GM19397 (cell line): ENCODE data around the gene MGMT.

Experiments used
- ATAC-seq: cut with Tn5 transposase; IDR thresholded peaks from one replicate; pipeline ENCODE4 v1.9.1; 2021; ENCODE audit warnings: mild to moderate bottlenecking, moderate library complexity; ENCODE audit not compliant: unreplicated experiment

The MGMT gene

GRCh38 chr10:129704225-129704624 is 237.2 kb downstream of the MGMT start:
- ATAC-seq = no peak

- ATAC-seq = no peak
Observed at GRCh38 chr10:129704786-129705525, 237.9 kb downstream of the MGMT start.

GRCh38 chr10:129705676-129706075 is 238.6 kb downstream of the MGMT start:
- no peak for ATAC-seq

GRCh38 chr10:129706081-129706480 is 239.0 kb downstream of the MGMT start:
- ATAC-seq = no peak

- no peak for ATAC-seq
Observed at GRCh38 chr10:129706523-129706922, 239.5 kb downstream of the MGMT start.

GRCh38 chr10:129707406-129708388 is 240.7 kb downstream of the MGMT start:
- ATAC-seq = no peak

GRCh38 chr10:129709101-129709500 is 242.1 kb downstream of the MGMT start:
- no peak for ATAC-seq

- no peak for ATAC-seq
Observed at GRCh38 chr10:129709627-129710509, 242.8 kb downstream of the MGMT start.

- no peak for ATAC-seq
Observed at GRCh38 chr10:129710510-129710847, 243.4 kb downstream of the MGMT start.

GRCh38 chr10:129711291-129711690 is 244.2 kb downstream of the MGMT start:
- no peak for ATAC-seq

GRCh38 chr10:129712000-129712399 is 245.0 kb downstream of the MGMT start:
- ATAC-seq = no peak

GRCh38 chr10:129713659-129714265 is 246.7 kb downstream of the MGMT start:
- ATAC-seq = no peak

- no peak for ATAC-seq
Observed at GRCh38 chr10:129715805-129716204, 248.8 kb downstream of the MGMT start.

- ATAC-seq = no peak
Observed at GRCh38 chr10:129716211-129716681, 249.2 kb downstream of the MGMT start.

GRCh38 chr10:129716881-129717280 is 249.8 kb downstream of the MGMT start:
- ATAC-seq = no peak

- ATAC-seq = no peak
Observed at GRCh38 chr10:129717816-129718547, 250.9 kb downstream of the MGMT start.

GRCh38 chr10:129718548-129719414 is 251.7 kb downstream of the MGMT start:
- ATAC-seq = no peak

- no peak for ATAC-seq
Observed at GRCh38 chr10:129719415-129719739, 252.3 kb downstream of the MGMT start.
